Hypothalamus (tissue), 51 donors: ENCODE results near the gene HDAC11.
A peak's percentile ranks its signal among the peaks of the same experiment; 100 is the strongest.
"Not testable (repeated sequence)": the region's sequence is repeated elsewhere in the genome, so short reads cannot be mapped to it uniquely, and the experiment has no call there.

Source experiments
- DNase-seq, 51 donors: peaks; one replicate each; lab custom pipeline; 2025; lab: John Stamatoyannopoulos, UW

Gene HDAC11

DNA sequence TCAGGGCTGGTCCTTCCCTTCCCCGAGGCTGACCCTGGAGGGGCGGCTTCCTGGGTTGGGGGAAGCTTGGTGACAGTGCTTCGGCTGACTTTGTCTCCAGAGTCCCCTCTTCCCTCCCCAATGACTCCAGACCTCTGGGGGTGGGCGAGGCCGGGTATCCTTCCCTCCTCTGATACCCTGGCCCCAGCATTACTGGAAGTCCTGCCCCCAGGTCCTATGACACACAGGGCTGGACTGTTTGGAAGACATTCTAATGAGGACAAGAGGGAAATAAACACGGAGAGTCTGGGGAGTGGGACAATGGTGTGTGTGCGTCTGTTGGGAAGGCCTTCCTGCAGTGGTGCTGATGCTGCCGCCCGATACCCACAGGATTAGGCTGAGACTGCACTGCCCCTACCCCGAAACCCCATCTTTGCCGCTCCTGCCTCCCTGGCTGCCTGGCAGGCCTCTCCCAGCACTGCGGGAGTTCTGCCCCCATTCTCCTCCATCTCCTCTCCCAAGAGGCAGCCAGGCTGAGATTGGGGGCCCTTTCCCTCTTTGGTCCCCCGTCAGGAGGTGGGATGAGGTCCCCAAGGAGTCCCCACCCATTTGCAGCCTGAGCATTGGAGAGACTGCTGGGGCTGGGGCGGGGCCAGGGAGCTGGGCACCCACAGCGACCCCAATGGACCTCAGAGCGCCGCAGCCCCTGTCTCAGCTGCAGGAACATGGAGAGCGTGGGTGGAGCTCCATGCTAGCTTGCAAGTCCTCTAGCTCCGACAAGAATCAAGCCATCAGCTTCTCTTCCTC, 39.1 kb downstream of the HDAC11 start:
- DNase-seq, result no peak

DNA sequence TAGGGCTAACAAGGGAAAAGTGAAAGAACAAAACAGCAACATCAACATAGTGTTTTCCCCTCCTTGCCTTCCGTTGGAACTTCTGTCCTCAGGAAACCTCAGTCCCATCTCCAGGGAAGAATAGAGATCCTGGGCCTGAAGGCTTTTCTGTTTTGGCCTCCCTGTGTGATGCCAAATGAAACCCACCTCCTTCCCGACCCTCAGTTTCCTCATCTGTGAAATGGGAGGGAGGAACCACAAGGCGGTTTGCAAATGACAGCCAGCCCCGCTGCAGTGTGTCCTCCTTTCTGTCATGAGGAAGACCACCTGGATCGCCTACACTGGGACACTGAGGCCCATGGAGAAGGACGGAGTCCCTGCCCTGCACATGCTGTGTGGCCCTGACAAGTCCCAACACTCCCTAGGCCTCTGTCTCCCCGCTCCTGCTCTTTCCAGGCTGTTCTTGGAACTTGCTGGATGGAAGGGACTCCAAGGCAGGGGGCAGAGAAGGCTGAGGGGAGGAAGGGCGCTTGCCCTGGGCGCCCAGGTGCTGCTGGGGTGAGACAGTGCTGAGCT, 40.3 kb downstream of the HDAC11 start:
- no peak for DNase-seq

DNA sequence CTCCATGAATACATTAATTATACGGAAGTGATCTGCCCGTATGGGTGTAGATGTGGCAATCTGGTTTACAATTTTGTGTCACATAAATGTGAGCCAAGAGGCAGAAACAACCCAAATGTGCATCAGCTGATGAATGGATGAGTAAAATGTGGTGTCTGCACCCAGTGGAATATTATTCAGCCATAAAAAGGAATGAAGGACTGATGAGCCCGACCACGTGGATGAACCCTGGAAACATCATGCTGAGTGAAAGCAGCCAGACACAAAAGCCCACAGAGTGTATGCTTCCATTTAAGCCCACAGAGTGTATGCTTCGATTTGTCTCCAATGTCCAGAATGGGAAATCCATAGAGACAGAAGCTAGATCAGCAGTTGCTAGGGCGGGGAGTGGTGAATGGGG, 41.2 kb downstream of the HDAC11 start:
- no peak for DNase-seq

DNA sequence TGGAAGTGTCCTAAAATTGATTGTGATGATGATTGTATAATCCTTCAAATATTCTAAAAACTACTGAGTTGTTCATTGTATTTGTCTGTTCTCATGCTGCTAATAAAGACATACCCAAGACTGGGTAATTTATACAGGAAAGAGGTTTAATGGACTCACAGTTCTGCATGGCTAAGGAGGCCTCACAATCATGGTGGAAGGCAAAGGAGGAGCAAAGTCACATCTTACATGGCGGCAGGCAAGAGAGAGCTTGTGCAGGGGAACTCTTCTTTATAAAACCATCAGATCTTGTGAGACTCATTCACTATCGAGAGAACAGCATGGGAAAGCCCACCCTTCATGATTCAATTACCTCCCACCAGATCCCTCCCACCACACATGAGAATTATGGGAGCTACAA, 41.6 kb downstream of the HDAC11 start:
- DNase-seq, result not testable (repeated sequence)

DNA sequence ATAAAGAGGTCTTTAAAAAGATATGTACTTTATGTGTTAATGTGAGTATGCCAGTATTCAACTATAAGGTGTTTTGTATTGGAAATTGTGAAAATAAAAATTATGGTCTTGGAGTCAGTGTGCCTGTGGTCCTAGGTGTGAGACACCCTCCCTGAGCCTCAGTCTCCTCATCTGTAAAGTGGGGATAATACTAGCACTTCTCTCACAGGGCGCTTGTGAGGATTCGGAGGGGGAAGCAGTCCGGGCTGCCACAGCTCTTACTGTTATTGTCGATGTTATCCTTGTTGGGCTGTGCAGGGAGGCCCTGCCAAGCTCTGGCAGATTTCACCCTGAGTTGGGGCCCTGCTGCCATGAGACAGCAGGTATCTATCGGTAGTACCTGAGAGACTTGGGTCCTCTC, 42.1 kb downstream of the HDAC11 start:
- DNase-seq, result no peak

DNA sequence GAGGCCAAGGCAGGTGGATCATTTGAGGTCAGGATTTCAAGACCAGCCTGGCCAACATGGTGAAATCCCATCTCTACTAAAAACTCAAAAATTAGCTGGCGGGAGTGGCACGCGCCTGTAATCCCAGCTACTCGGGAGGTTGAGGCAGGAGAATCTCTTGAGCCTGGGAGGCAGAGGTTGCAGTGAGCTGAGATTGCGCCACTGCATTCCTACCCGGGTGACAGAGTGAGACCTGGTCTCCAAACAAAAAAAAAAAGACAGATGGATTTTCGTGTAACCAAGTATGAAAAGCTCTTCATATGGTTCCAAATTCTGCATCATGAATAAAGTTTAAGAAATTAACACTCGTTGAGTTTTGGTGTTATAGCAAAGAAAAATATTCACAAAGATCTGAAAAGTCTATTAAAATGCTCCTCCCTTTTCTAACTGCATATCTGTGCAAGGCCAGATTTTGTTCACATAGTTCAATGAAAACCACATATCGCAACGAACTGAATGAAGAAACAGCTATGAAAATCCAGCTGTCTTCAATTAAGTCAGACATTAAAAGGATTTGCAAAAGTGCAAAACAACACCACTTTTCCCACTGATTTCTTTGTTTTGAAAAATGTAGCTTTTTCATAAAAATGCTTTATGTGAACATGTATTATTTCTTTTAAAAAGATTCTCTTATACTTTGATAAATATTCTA, 45.0 kb downstream of the HDAC11 start:
- DNase-seq, result no peak

DNA sequence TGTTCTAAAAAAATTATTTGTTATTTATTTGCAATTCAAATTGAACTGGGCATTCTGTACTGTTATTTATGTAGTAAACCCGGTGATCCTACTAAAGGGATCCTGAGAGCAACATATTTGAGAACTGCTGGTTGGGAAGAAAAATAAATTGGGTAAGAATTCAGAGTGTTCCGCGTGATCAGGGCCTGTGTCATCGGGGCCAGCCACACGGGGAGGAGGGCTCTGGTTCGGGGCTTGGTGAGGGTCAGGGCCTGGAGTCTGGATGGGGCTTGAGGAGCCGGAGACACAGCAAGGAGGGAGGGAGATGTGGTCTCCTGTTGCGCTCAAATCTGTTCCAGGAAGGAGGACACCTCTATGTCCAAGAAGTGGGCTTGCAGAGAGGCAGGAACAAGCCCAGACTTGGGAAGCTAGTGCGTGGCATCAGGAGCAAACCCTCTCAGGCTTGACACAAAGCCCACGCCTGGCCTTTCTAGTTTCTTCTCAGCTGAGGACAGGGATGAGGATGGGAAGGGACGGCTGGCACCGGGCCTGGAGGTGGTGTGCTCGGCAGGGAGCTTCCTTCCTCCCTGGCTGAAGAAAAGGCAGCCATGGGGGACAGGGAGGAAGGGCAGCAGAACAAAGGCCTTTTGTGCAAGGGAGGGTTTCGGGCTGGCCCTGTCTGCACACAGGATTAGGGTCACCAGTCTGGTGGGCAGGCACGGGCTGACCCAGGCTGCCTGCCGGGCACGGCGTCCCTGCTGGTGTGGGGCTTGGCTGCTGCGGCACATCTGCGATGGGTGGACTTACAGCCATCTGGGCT, 45.9 kb downstream of the HDAC11 start:
- DNase-seq, result no peak

DNA sequence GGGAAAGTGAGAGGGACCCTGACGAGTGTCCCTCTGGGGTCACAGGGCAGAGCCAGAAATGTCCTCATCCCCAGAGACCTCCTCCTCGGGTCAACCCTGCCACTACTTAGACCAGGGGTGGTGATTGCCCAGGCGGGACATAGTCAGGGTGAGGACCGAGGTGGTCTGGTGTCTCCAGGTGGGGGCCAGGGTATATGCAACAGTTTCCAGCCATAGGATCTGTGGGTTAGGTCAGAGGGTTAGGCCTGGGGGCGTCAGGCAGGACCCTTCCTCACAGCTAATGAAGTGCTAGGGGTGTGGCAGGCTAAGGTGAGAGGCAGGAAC, 46.5 kb downstream of the HDAC11 start:
- no peak for DNase-seq

DNA sequence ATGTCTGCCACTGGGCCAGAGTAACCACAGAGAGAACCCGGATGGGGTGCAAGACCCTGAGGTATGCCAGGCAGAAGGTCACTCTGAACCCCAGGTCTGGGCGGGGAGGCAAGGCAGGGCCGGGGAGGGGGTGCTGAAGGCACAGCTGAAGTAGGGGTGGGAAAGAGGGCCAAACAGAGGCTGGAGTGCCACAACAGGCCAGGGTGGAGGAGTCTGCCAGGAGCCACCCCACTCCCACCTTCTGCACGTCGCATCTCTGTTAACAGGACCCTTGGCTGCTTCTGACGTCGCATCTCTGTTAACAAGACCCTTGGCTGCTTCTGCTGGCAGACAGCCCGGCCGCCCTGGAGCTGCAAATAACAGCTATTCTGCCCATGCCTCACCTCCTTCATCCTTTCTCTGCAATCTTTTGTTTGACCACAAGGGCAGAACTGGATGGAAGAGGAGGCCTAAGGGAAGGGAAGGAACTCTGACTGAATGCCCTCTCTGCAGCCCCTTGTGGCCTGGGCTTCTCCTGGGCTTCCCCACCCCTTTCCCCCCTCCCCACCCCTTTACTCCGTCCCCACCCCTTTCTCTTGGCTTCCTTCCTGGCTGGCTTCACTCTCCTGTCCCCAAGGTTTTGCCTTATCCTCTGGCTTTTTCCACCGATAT, 48.2 kb downstream of the HDAC11 start:
- no peak for DNase-seq

DNA sequence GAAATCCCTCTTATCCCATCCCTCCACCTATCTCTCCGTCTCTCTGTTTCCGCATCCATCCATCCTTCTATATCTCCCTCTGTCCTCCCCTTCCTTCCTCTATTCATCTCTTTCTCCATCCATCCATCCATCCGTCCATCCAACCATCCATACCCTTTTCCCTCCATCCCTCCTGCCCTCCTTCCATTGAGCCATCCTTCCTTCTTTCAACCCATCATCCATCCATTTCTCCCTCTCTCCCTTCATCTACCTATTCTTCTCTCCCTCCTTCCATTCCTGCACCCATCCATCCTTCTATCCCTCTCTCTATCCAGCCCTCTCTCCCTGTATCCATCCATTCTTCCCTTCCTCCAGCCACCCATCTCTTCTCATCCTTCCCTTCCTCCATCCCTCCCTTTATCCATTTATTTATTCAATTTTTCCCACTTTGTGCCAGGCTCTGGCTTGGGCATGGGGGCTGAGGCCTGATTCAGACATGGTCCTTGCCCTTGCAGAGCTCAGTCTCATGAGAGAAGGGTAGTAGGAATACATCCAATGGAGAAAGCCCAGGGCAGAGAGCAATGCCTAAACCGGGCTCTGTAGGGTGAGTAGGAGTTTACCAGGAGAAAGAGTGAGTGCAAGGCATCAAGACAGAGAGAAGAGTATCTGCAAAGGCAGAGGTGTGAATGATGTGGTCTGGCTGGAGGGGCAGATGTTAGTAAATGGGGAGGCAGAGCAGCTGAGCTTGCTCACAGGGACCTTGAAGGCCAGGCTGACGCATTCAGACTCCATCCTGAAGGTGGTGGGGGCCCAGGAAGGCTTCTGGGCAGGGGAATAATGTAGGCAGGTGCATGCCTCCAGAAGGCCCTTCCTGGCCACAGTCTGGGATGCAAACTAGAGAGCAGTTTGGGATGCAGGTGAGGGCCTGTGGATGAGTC, 49.3 kb downstream of the HDAC11 start:
- no peak for DNase-seq

DNA sequence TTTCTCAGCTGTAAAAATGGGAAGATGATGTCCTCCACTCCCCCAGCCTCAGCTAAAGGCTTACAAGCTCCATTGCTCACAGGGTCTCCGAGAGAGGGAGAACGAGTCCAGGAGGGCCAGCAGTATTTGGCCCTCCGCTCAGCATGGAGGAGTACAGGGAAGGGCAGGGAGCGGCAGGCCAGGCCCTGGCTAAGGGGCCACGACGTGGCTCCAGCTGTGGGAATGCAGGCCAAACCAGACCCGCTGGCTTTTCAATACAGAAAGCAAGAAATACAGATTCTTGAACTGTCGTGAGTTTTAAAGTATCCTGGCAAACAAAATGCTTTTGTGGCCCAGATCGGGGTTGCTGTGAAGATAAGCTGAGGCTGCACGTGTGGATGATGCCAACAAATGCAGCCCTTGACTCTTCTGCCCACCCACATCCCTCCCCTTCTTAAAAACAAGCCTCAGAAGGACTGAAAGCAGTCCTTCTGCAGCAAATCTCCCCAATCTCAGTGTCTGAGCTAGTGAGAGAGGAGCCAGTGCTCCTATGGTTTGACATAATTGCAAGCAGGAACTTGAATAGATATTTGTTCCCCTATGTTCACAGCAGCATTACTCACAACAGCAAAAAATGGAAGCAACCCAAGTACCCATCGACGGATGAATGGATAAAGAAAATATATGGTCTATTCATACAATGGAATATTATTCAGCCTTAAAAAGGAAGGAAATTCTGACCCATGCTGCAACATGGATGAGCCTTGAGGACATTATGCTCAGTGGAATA, 50.3 kb downstream of the HDAC11 start:
- DNase-seq, result no peak

DNA sequence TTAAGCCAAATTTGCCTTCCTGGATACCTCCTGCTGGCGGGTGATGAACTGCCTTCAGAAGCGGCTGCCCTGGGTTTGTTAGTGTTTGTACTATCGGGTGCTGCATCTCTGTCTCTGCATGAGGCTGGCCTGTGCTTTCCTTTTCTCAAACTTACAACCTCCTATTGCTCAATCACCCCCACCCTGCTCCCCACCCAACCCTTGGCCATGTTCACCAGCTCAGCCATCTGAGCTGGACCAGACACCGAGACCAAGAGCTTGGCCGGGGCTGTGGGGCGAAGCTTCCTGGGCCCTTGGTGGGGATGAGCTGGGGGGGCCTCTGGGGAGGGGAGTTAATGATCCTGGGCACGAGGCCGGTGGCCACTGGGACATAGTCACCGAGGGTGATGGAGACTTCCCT, 52.0 kb downstream of the HDAC11 start:
- no peak for DNase-seq

DNA sequence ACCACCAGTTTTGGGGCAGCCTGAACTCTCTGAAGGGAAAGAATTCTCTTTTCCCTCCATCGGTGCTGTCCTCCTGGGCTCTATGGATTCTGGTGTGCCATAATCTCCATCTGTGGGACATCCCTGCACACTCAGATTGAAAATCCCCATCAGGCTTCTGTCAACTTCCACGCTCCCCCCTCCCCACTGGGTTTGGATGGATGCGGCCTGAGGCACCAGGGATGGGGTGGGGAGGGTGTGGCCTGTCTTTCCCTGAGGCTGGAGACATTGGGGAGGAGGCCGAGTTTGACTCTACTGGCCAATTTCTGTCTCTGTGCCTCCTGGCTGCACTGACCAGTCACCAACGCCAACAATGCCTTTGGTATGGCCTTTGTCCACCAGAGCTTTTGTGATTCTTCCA, 52.5 kb downstream of the HDAC11 start:
- no peak for DNase-seq

DNA sequence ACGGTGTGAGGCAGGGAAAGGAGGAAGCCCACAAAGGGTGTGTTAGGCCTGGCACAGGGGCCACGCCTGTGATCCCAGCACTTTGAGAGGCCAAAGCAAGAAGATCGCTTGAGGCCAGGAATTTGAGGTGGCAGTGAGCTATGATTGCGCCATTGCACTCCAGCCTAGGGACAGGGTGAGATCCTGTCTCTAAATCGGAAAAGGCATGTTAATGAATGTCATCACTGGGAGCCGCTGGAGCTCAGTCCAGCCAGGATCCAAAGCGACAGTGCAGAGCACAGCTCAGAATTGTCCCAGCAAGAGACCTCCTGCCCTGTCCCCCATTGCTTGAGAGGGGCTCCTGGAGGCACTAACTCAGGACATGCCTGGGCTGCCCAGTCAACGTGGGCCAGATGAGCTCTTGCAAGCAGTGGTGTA, 53.8 kb downstream of the HDAC11 start:
- no peak for DNase-seq

DNA sequence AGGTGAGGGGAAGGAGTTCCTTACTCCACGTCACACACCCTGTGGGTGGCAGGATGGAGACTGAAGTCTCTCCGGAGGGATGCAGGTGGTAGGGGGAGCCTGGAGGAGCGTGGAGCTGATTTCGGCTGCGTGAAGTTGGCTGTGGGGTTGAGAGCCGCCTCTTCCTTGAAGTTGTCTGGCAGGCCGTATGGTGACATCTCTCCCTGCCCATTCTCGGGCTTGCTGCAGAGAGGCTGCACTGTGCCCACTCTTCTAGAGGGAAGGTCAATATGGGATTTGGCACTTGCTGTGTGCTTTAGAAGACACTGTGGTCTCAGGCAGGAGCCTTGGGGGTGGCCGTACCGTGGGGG, 55.4 kb downstream of the HDAC11 start:
- no peak for DNase-seq

DNA sequence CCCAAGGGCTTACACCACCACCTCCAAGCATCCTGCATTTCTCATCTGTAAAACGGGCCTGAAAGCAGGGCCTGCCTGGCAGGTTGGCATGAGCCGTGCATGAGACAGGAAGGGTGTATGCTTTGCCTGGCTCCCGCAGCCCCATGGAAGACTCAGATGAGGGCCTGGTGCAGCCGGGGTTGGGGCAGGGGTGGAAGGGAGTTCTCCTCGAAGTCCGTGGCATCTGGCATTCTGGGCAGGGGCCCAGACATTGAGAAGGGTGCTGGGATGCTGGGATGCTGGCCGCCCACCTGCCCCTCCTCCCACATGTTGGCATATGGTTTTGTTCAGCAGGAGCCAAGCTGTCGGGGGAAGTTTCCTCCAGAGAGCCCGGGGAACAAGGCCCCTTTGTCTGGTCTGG, 55.8 kb downstream of the HDAC11 start:
- peak in 16 of 51 donors; percentile 8 to 55 (median 27) for DNase-seq

DNA sequence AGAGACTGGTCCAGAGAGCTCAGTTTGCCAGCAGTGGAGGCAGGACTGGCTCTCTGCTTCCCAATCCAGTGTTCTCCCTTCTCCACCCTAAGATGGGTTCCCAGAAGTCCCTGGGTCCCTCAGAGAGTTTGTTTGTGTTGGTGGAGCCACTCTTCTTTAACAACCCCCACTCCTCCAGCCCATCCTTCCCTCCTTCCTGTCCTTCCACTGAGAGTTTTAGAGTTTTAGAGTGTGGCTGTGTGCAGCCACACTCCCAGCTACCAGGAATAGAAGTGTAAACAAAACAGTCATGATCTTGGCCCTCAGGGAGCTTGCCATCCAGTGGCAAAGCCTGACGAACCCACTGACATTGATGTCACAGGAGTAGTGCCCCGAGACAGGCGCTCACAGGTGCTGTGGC, 56.3 kb downstream of the HDAC11 start:
- DNase-seq, result no peak

DNA sequence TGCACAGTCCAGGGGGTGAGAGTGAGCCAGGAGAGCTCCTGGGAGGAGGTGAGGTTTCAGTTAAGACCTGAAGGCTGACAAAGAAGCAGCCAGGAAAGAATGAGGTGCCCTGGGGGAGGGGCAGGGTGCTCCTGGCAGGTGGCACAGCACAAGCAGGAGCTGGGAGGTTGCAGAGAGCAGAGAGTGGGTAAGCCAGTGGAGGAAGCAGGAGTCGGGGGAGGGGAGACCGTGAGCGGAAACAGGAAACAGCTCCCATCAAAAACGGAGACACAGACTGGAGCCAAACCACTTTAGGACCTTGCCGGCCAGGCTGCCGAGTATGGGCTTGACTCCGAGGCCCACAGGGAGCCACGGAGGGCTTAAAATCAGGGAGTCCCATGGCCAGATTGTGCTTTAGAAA, 56.7 kb downstream of the HDAC11 start:
- no peak for DNase-seq

DNA sequence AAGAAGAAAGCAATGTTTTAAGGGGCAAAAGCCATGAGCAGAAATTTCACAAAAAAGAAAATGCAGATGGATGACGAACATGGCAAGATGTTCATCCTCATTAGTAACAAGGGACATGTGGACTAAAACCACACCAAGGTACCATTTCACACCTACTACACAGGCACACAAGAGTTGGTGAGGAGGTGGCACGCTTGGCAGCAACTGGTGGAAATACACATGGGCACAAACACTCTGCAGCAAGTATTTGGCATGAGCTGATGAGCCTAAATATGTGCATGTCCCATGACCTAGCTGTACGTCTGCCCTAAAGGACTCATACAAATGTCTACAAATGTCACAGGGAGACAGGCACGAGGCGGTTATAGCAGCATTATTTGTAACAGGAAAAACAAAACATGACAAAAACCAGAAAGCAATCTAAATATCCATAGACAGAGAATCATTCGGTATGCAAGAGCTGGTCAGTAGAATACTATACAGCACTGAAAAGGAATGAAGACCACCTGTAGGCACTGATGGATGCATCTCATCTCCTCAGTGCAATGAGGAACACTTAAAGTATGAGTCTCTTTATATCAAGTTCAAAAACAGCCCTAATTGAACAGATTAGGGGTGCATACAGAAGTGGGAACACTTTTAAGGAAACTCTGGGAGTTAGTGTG, 57.3 kb downstream of the HDAC11 start:
- no peak for DNase-seq
